ENCODE data around the gene TCEA2. TPM values are rescaled to one million over a fixed set of nuclear protein-coding genes. Genes with fewer than 3 reads are reported as not detected.

TCEA2 gene
- total and polyA plus RNA-seq, 2 of the 13 experiments (the other 11 are each of a cell fraction or from before 2014, with no cell fraction given), result 28.1 to 33.7 TPM

- TF ChIP-seq, protein P1, sequence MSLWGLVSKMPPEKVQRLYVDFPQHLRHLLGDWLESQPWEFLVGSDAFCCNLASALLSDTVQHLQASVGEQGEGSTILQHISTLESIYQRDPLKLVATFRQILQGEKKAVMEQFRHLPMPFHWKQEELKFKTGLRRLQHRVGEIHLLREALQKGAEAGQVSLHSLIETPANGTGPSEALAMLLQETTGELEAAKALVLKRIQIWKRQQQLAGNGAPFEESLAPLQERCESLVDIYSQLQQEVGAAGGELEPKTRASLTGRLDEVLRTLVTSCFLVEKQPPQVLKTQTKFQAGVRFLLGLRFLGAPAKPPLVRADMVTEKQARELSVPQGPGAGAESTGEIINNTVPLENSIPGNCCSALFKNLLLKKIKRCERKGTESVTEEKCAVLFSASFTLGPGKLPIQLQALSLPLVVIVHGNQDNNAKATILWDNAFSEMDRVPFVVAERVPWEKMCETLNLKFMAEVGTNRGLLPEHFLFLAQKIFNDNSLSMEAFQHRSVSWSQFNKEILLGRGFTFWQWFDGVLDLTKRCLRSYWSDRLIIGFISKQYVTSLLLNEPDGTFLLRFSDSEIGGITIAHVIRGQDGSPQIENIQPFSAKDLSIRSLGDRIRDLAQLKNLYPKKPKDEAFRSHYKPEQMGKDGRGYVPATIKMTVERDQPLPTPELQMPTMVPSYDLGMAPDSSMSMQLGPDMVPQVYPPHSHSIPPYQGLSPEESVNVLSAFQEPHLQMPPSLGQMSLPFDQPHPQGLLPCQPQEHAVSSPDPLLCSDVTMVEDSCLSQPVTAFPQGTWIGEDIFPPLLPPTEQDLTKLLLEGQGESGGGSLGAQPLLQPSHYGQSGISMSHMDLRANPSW (CRISPR knock-in tag; IDR thresholded peaks at IDR 0.05; ENCODE audit: borderline replicate concordance), result no peak
- TF ChIP-seq THAP11 (CRISPR knock-in tag; IDR thresholded peaks at IDR 0.05) (0 out of 2 replicates have a peak, but pooled peaks have one; percentile 10), ZNF709 (CRISPR knock-in tag; IDR thresholded peaks at IDR 0.05) (peak; percentile 65; the same call in 1 of the 2 replicates)
- TF ChIP-seq, protein P2, sequence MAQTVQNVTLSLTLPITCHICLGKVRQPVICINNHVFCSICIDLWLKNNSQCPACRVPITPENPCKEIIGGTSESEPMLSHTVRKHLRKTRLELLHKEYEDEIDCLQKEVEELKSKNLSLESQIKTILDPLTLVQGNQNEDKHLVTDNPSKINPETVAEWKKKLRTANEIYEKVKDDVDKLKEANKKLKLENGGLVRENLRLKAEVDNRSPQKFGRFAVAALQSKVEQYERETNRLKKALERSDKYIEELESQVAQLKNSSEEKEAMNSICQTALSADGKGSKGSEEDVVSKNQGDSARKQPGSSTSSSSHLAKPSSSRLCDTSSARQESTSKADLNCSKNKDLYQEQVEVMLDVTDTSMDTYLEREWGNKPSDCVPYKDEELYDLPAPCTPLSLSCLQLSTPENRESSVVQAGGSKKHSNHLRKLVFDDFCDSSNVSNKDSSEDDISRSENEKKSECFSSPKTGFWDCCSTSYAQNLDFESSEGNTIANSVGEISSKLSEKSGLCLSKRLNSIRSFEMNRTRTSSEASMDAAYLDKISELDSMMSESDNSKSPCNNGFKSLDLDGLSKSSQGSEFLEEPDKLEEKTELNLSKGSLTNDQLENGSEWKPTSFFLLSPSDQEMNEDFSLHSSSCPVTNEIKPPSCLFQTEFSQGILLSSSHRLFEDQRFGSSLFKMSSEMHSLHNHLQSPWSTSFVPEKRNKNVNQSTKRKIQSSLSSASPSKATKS (CRISPR knock-in tag; IDR thresholded peaks at IDR 0.05), result no peak
These were observed 23.5 kb upstream of the TCEA2 start (continued) for GRCh38 chr20:64039293-64040160.
